ENCODE data around the gene ACOT11.

GRCh38 chr1:54619749-54620148 lies 71.7 kb downstream of the ACOT11 start:
- TF ChIP-seq CTCF (IDR thresholded peaks at IDR 0.05) = no peak
- no peak for TF ChIP-seq POLR2A (IDR thresholded peaks at IDR 0.05; ENCODE audit: low read depth)
- TF ChIP-seq POLR2AphosphoS5 (IDR thresholded peaks at IDR 0.05) = no peak
